WTC11 (cell line): ENCODE measurements around the gene FYN. TPM values are rescaled to one million over a fixed set of nuclear protein-coding genes. Genes with fewer than 3 reads are reported as not detected.

ENCODE experiments used
- ATAC-seq: fragments of 200-7000 bp; cut with Tn5 transposase; 2 replicates; pipeline ENCODE4 v1.10.0; 2021; ENCODE audit warnings: mild to moderate bottlenecking, moderate library complexity
- CTCF ChIA-PET: fragments of 300-600 bp; sonication (Branson Sonifier 250); formaldehyde crosslinking; loops from one replicate; lab custom pipeline; 2021; ENCODE audit warnings: antibody characterized with exemption; lab: Charles Lee
- POLR2A ChIA-PET: fragments of 350-600 bp; sonication (Branson Sonifier 250); formaldehyde crosslinking; loops from one replicate; lab custom pipeline; 2021; ENCODE audit warnings: antibody characterized with exemption; lab: Charles Lee
- DNase-seq: peaks from one replicate; pipeline ENCODE4 v3.0.0; 2021; ENCODE audit warnings: low spot score
- H3K27ac Mint-ChIP-seq: 2 replicates; pipeline ENCODE4 v1.8.0; 2021; ENCODE audit warnings: mixed read lengths
- H3K27me3 Mint-ChIP-seq: 2 replicates; pipeline ENCODE4 v1.8.0; 2021; ENCODE audit warnings: low read depth, mild to moderate bottlenecking, moderate library complexity, mixed read lengths
- H3K36me3 Mint-ChIP-seq: 2 replicates; pipeline ENCODE4 v1.8.0; 2021; ENCODE audit warnings: mixed read lengths
- H3K4me1 Mint-ChIP-seq: 2 replicates; pipeline ENCODE4 v1.8.0; 2022; ENCODE audit warnings: mixed read lengths
- H3K4me3 Mint-ChIP-seq: 2 replicates; pipeline ENCODE4 v1.8.0; 2021; ENCODE audit warnings: mild to moderate bottlenecking, moderate library complexity, mixed read lengths
- H3K9me3 Mint-ChIP-seq: 2 replicates; pipeline ENCODE4 v1.8.0; 2021; ENCODE audit warnings: mixed read lengths
- EMX1 ChIP-seq: fragments of 250-450 bp; sonication (Bioruptor Pico); IDR thresholded peaks from 2 replicates; pipeline ENCODE4 v1.8.0; 2021; ENCODE audit warnings: mild to moderate bottlenecking
- GABPB1 ChIP-seq: sonication (generic); formaldehyde crosslinking; IDR thresholded peaks from 2 replicates; pipeline ENCODE4 v1.8.1; 2023; ENCODE audit warnings: mild to moderate bottlenecking, missing genetic modification reagents
- GRHL2 ChIP-seq: fragments of 250-450 bp; sonication (Bioruptor Pico); IDR thresholded peaks from 2 replicates; pipeline ENCODE4 v1.8.0; 2022; ENCODE audit warnings: mild to moderate bottlenecking, moderate library complexity; ENCODE audit not compliant: insufficient replicate concordance, severe bottlenecking
- NR1H2 ChIP-seq: sonication (generic); formaldehyde crosslinking; IDR thresholded peaks from 2 replicates; pipeline ENCODE4 v1.9.0; 2021; ENCODE audit warnings: mild to moderate bottlenecking, moderate library complexity, missing genetic modification reagents
- TP53 ChIP-seq: sonication (generic); formaldehyde crosslinking; IDR thresholded peaks from 2 replicates; pipeline ENCODE4 v1.8.1; 2023; ENCODE audit warnings: mild to moderate bottlenecking, missing genetic modification reagents
- ZBTB21 ChIP-seq: sonication (generic); formaldehyde crosslinking; IDR thresholded peaks from 2 replicates; pipeline ENCODE4 v1.8.1; 2023; ENCODE audit warnings: mild to moderate bottlenecking, missing genetic modification reagents, borderline replicate concordance
- ZNF138 ChIP-seq: sonication (generic); formaldehyde crosslinking; conservative IDR thresholded peaks from 2 replicates; pipeline ENCODE4 v1.8.1; 2022; ENCODE audit warnings: mild to moderate bottlenecking, moderate library complexity, missing genetic modification reagents
- ZNF219 ChIP-seq: sonication (generic); formaldehyde crosslinking; IDR thresholded peaks from 2 replicates; pipeline ENCODE4 v1.8.0; 2023; ENCODE audit warnings: missing genetic modification reagents, mild to moderate bottlenecking, borderline replicate concordance
- ZNF317 ChIP-seq: sonication (generic); formaldehyde crosslinking; IDR thresholded peaks from 2 replicates; pipeline ENCODE4 v1.8.1; 2023; ENCODE audit warnings: low read depth, mild to moderate bottlenecking, moderate library complexity, missing genetic modification reagents, borderline replicate concordance
- ZNF396 ChIP-seq: fragments of 250-450 bp; sonication (Bioruptor Pico); IDR thresholded peaks from 2 replicates; pipeline ENCODE4 v1.8.0; 2021; ENCODE audit warnings: mild to moderate bottlenecking, moderate library complexity, borderline replicate concordance
- ZNF671 ChIP-seq: fragments of 250-450 bp; sonication (Bioruptor Pico); IDR thresholded peaks from 2 replicates; pipeline ENCODE4 v1.8.0; 2021; ENCODE audit warnings: mild to moderate bottlenecking
- total RNA-seq: library from RNA; stranded (reverse); gene quantifications from 3 replicates; pipeline ENCODE4 v1.2.3, GENCODE V29; 2021
- TF ChIP-seq, protein P1 (sequence below): sonication (generic); formaldehyde crosslinking; IDR thresholded peaks from 2 replicates; pipeline ENCODE4 v1.8.1; 2022; ENCODE audit warnings: low read depth, missing genetic modification reagents, borderline replicate concordance
- TF ChIP-seq, protein P2 (sequence below): fragments of 250-450 bp; sonication (Bioruptor Pico); IDR thresholded peaks from 2 replicates; pipeline ENCODE4 v1.9.0; 2021; ENCODE audit warnings: moderate library complexity, mild to moderate bottlenecking, inconsistent platforms, borderline replicate concordance
- TF ChIP-seq, protein P3 (sequence below): fragments of 250-450 bp; sonication (Bioruptor Pico); IDR thresholded peaks from 2 replicates; pipeline ENCODE4 v1.9.0; 2021; ENCODE audit warnings: mild to moderate bottlenecking
- TF ChIP-seq, protein P4 (sequence below): sonication (generic); formaldehyde crosslinking; conservative IDR thresholded peaks from 2 replicates; pipeline ENCODE4 v1.8.1; 2023; ENCODE audit warnings: mild to moderate bottlenecking, low read depth, missing genetic modification reagents, moderate library complexity
- TF ChIP-seq, protein P5 (sequence below): sonication (generic); formaldehyde crosslinking; IDR thresholded peaks from 2 replicates; pipeline ENCODE4 v1.8.0; 2022; ENCODE audit warnings: mild to moderate bottlenecking, missing genetic modification reagents
- TF ChIP-seq, protein P6 (sequence below): sonication (generic); formaldehyde crosslinking; IDR thresholded peaks from 2 replicates; pipeline ENCODE4 v1.8.1; 2023; ENCODE audit warnings: mild to moderate bottlenecking, missing genetic modification reagents, moderate library complexity
- TF ChIP-seq, protein P7 (sequence below): sonication (generic); formaldehyde crosslinking; IDR thresholded peaks from 2 replicates; pipeline ENCODE4 v1.8.1; 2023; ENCODE audit warnings: mild to moderate bottlenecking, moderate library complexity, missing genetic modification reagents
- TF ChIP-seq, protein P8 (sequence below): sonication (generic); formaldehyde crosslinking; IDR thresholded peaks from 2 replicates; pipeline ENCODE4 v1.8.0; 2022; ENCODE audit warnings: mild to moderate bottlenecking, missing genetic modification reagents
- TF ChIP-seq, protein P9 (sequence below): sonication (generic); formaldehyde crosslinking; IDR thresholded peaks from 2 replicates; pipeline ENCODE4 v1.8.0; 2022; ENCODE audit warnings: mild to moderate bottlenecking, missing genetic modification reagents

Gene FYN
- total RNA-seq, 1 experiment from 2014 or later, result 63.9 TPM

DNA sequence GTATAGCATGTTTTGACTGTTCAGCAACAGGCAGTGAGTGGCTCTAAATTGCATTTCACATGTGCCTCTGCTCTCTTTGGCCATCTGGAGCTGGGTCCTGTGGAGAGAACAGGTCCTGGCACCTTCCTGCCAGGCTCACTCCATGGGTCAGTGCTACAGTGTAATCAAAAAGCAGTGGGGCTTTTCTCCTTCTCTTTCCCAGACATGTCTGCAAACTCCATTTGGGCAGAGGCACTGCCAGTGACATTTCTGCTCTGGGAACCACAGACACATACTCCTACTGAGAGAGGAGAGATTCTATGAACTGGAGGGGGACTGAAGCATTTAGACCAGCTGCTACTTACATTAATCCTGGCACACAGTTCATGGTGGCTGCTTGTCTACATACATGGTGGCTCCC is 199.3 kb downstream of the FYN start:
- H3K9me3 Mint-ChIP-seq, result no peaks in the 10 kb centered on the region
- POLR2A ChIA-PET, result no interaction called here
- H3K27me3 Mint-ChIP-seq, result no peaks in the 10 kb centered on the region
- CTCF ChIA-PET, result interaction anchor here (0.5 to 1.2 kb wide), 2 partner anchors 369 to 370 kb away, joined by 5 to 7 read pairs; no protein-coding TSS in a partner anchor
- TF ChIP-seq ZNF317, result no peak
- TF ChIP-seq, protein P1, sequence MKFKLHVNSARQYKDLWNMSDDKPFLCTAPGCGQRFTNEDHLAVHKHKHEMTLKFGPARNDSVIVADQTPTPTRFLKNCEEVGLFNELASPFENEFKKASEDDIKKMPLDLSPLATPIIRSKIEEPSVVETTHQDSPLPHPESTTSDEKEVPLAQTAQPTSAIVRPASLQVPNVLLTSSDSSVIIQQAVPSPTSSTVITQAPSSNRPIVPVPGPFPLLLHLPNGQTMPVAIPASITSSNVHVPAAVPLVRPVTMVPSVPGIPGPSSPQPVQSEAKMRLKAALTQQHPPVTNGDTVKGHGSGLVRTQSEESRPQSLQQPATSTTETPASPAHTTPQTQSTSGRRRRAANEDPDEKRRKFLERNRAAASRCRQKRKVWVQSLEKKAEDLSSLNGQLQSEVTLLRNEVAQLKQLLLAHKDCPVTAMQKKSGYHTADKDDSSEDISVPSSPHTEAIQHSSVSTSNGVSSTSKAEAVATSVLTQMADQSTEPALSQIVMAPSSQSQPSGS, result no peak
- TF ChIP-seq ZBTB21 (CRISPR knock-in tag), result no peak
- TF ChIP-seq TP53 (CRISPR knock-in tag), result no peak
- TF ChIP-seq, protein P2, sequence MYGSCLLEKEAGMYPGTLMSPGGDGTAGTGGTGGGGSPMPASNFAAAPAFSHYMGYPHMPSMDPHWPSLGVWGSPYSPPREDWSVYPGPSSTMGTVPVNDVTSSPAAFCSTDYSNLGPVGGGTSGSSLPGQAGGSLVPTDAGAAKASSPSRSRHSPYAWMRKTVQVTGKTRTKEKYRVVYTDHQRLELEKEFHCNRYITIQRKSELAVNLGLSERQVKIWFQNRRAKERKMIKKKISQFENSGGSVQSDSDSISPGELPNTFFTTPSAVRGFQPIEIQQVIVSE, result no peak
- TF ChIP-seq ZNF671 (CRISPR knock-in tag), result no peak
- TF ChIP-seq, protein P3, sequence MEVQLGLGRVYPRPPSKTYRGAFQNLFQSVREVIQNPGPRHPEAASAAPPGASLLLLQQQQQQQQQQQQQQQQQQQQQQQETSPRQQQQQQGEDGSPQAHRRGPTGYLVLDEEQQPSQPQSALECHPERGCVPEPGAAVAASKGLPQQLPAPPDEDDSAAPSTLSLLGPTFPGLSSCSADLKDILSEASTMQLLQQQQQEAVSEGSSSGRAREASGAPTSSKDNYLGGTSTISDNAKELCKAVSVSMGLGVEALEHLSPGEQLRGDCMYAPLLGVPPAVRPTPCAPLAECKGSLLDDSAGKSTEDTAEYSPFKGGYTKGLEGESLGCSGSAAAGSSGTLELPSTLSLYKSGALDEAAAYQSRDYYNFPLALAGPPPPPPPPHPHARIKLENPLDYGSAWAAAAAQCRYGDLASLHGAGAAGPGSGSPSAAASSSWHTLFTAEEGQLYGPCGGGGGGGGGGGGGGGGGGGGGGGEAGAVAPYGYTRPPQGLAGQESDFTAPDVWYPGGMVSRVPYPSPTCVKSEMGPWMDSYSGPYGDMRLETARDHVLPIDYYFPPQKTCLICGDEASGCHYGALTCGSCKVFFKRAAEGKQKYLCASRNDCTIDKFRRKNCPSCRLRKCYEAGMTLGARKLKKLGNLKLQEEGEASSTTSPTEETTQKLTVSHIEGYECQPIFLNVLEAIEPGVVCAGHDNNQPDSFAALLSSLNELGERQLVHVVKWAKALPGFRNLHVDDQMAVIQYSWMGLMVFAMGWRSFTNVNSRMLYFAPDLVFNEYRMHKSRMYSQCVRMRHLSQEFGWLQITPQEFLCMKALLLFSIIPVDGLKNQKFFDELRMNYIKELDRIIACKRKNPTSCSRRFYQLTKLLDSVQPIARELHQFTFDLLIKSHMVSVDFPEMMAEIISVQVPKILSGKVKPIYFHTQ (CRISPR knock-in tag), result no peak
- TF ChIP-seq GRHL2 (CRISPR knock-in tag), result no peak
- TF ChIP-seq, protein P4, sequence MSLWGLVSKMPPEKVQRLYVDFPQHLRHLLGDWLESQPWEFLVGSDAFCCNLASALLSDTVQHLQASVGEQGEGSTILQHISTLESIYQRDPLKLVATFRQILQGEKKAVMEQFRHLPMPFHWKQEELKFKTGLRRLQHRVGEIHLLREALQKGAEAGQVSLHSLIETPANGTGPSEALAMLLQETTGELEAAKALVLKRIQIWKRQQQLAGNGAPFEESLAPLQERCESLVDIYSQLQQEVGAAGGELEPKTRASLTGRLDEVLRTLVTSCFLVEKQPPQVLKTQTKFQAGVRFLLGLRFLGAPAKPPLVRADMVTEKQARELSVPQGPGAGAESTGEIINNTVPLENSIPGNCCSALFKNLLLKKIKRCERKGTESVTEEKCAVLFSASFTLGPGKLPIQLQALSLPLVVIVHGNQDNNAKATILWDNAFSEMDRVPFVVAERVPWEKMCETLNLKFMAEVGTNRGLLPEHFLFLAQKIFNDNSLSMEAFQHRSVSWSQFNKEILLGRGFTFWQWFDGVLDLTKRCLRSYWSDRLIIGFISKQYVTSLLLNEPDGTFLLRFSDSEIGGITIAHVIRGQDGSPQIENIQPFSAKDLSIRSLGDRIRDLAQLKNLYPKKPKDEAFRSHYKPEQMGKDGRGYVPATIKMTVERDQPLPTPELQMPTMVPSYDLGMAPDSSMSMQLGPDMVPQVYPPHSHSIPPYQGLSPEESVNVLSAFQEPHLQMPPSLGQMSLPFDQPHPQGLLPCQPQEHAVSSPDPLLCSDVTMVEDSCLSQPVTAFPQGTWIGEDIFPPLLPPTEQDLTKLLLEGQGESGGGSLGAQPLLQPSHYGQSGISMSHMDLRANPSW (CRISPR knock-in tag), result no peak
- TF ChIP-seq, protein P5, sequence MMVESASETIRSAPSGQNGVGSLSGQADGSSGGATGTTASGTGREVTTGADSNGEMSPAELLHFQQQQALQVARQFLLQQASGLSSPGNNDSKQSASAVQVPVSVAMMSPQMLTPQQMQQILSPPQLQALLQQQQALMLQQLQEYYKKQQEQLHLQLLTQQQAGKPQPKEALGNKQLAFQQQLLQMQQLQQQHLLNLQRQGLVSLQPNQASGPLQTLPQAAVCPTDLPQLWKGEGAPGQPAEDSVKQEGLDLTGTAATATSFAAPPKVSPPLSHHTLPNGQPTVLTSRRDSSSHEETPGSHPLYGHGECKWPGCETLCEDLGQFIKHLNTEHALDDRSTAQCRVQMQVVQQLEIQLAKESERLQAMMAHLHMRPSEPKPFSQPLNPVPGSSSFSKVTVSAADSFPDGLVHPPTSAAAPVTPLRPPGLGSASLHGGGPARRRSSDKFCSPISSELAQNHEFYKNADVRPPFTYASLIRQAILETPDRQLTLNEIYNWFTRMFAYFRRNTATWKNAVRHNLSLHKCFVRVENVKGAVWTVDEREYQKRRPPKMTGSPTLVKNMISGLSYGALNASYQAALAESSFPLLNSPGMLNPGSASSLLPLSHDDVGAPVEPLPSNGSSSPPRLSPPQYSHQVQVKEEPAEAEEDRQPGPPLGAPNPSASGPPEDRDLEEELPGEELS, result no peak
- TF ChIP-seq, protein P6, sequence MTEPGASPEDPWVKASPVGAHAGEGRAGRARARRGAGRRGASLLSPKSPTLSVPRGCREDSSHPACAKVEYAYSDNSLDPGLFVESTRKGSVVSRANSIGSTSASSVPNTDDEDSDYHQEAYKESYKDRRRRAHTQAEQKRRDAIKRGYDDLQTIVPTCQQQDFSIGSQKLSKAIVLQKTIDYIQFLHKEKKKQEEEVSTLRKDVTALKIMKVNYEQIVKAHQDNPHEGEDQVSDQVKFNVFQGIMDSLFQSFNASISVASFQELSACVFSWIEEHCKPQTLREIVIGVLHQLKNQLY (CRISPR knock-in tag), result no peak
- DNase-seq (no peak), ATAC-seq (no peak)
- no peak overlapping the region for H3K4me3 Mint-ChIP-seq
- no peaks in the 10 kb centered on the region for H3K36me3 Mint-ChIP-seq
- H3K4me1 Mint-ChIP-seq, result peaks cover 30% of the 10 kb centered on the region
- H3K27ac Mint-ChIP-seq, result no peak overlapping the region

DNA sequence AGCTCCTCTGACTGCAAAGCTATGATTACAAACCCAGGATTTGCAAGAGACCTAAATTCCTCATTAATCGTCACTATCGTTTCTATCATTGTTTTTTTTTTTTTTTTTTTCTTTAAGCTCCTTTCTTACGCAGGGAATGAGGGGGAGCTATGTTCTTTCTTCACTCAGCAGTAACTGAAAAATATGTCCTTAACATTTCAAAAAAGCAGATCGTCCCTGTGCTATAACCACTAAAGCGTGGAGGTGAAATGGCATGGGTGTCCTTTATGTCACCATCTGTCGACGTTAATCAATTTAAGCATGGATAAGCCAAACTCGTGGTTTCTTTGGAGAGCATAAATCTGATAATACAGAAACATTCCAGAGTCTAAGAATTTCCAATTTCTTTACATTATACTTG is 199.7 kb downstream of the FYN start:
- Mint-ChIP-seq H3K4me1 (peaks cover 29% of the 10 kb centered on the region), H3K9me3 (no peaks in the 10 kb centered on the region), H3K4me3 (no peak overlapping the region), H3K27ac (0 out of 2 replicates have a peak overlapping the region, but pooled peaks have one; percentile 37), H3K36me3 (no peaks in the 10 kb centered on the region), H3K27me3 (no peaks in the 10 kb centered on the region)
- DNase-seq (no peak), ATAC-seq (no peak)
- POLR2A ChIA-PET, result no interaction called here
- CTCF ChIA-PET, result interaction anchor here (1.2 kb wide), 1 partner anchor 370 kb away, joined by 5 read pairs; no protein-coding TSS in a partner anchor
- TF ChIP-seq, protein P7, sequence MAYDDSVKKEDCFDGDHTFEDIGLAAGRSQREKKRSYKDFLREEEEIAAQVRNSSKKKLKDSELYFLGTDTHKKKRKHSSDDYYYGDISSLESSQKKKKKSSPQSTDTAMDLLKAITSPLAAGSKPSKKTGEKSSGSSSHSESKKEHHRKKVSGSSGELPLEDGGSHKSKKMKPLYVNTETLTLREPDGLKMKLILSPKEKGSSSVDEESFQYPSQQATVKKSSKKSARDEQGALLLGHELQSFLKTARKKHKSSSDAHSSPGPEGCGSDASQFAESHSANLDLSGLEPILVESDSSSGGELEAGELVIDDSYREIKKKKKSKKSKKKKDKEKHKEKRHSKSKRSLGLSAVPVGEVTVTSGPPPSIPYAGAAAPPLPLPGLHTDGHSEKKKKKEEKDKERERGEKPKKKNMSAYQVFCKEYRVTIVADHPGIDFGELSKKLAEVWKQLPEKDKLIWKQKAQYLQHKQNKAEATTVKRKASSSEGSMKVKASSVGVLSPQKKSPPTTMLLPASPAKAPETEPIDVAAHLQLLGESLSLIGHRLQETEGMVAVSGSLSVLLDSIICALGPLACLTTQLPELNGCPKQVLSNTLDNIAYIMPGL (CRISPR knock-in tag), result no peak
- TF ChIP-seq ZNF396 (CRISPR knock-in tag) (no peak), EMX1 (CRISPR knock-in tag) (no peak), ZNF138 (no peak), GABPB1 (CRISPR knock-in tag) (no peak), TP53 (CRISPR knock-in tag) (no peak), NR1H2 (CRISPR knock-in tag) (no peak), ZNF219 (CRISPR knock-in tag) (no peak)
- TF ChIP-seq, protein P8, sequence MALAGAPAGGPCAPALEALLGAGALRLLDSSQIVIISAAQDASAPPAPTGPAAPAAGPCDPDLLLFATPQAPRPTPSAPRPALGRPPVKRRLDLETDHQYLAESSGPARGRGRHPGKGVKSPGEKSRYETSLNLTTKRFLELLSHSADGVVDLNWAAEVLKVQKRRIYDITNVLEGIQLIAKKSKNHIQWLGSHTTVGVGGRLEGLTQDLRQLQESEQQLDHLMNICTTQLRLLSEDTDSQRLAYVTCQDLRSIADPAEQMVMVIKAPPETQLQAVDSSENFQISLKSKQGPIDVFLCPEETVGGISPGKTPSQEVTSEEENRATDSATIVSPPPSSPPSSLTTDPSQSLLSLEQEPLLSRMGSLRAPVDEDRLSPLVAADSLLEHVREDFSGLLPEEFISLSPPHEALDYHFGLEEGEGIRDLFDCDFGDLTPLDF (CRISPR knock-in tag), result no peak
- TF ChIP-seq, protein P9, sequence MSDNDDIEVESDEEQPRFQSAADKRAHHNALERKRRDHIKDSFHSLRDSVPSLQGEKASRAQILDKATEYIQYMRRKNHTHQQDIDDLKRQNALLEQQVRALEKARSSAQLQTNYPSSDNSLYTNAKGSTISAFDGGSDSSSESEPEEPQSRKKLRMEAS (CRISPR knock-in tag), result no peak
